ENCODE measurements around the gene CAMK1.
A peak's percentile ranks its signal among the peaks of the same experiment; 100 is the strongest.

- TF ChIP-seq EGR1 (IDR thresholded peaks at IDR 0.05; ENCODE audit: low read depth in 2 of 2), result no peak
- TF ChIP-seq TAF1 (conservative IDR thresholded peaks at IDR 0.05), result no peak
- TF ChIP-seq REST (IDR thresholded peaks at IDR 0.05), result peak; percentile 18
- no peak for TF ChIP-seq CTCF (IDR thresholded peaks at IDR 0.05; ENCODE audit: low read depth, low read length, missing input control)
- peak; percentile 25 for TF ChIP-seq SP1 (IDR thresholded peaks at IDR 0.05)
- no peak for TF ChIP-seq GABPA (IDR thresholded peaks at IDR 0.05 in 1 of 2, conservative IDR thresholded peaks at IDR 0.05 in 1 of 2)
- no peak for TF ChIP-seq ZBTB33 (IDR thresholded peaks at IDR 0.05)
These were observed 12.3 kb upstream of the CAMK1 start for GRCh38 chr3:9781978-9782603.

All from liver (tissue), 3 donors.